Tongue (tissue), 2 donors: ENCODE results near the gene KIAA2012. TPM values are rescaled to one million over a fixed set of nuclear protein-coding genes. Genes with fewer than 3 reads are reported as not detected.
"Not testable (repeated sequence)": the region's sequence is repeated elsewhere in the genome, so short reads cannot be mapped to it uniquely, and the experiment has no call there.

Experiments used
- DNase-seq: peaks from one replicate; pipeline ENCODE4 v3.0.0-alpha.2; 2015
- total RNA-seq: library from RNA; depleted of rRNA; stranded (reverse); fragments of >200 nt; gene quantifications from one replicate; pipeline ENCODE4 v1.2.3, GENCODE V29; 2014

KIAA2012 gene
- total RNA-seq, 1 donor from 2014 or later: 0.21 TPM

DNA sequence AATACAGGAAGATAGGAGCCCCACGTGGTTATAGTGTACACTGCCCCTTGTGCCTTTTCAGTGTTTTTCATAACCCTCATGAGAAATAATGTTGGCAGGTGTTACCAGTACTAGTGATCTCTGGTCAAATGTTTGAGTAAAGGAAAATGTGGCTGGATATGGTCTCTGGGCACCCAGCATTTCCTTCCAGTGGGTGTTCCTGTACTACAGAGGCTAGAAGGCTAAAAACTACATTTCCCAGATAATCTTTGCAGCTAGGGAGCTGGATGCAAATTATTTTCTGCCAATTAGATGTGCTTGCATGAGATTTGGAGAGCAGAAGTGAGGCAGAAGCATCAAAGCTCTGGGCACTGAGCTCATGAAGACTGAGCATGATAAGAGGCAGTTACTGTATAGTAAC, 45.1 kb downstream of the KIAA2012 start:
- DNase-seq: no peak

DNA sequence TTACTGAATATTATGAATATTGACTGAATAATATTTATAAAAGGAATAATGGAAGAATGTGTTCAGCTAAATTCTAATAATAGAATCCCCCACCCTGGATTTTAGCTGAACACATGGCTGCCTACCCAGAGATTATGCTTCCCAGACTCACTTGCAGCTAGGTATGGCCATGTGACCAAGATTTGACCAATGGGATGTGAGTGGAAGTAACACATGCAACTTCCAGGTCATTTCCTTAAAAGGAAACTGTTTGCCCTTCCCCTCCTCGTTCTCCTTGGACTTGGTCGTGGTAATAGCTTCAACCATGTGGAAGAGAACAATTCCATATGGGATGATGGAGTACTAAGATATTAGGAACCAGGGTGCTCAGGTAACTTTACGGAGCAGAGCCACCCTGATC, 47.8 kb downstream of the KIAA2012 start:
- no peak for DNase-seq

DNA sequence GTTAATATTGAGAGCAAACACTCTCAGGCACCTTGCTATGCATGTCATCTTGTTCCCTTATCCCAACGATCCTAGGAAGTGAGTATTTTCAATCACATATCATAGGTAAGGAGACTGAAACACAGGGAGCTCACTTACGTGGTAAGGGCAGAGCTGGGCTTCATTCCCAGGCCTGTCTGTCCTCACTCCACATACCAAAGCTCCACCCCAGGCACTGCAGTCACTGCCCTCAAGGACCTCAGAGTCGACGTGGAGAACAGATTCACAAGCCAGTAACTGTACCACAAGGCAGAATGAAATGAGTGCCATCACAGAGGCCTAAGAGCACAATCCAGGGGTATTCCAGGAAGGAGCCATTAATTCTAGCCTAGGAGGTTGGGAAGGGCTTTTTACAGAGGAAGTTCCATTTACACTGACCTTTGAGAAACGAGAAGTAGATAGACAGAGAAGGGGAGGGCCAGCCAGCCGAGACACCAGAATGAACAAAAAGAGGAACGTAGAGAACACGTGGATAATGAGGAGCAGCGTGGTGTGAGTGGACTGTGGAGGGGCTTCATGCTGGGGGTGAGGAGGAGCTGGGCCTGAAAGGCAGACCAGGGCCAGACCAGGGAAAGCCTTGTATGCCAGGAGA, 48.6 kb downstream of the KIAA2012 start:
- DNase-seq: no peak

DNA sequence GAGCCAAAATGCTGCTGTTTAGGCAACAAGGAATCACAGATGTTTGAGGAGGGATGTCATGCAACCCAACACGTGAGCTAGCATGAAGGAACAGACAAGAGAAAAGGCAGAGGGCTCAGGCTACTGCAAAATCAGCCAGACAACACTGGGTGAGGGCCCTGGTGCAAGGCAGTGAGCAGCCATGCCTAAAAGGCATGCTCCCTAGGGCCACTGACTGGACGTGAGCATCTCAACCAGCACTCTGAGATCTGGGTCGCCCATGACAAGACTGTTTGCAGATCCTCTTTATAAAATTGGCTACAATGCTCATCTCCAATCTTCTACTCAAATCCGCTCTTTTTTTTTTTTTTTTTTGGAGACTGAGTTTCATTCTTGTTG, 49.1 kb downstream of the KIAA2012 start:
- no peak for DNase-seq

DNA sequence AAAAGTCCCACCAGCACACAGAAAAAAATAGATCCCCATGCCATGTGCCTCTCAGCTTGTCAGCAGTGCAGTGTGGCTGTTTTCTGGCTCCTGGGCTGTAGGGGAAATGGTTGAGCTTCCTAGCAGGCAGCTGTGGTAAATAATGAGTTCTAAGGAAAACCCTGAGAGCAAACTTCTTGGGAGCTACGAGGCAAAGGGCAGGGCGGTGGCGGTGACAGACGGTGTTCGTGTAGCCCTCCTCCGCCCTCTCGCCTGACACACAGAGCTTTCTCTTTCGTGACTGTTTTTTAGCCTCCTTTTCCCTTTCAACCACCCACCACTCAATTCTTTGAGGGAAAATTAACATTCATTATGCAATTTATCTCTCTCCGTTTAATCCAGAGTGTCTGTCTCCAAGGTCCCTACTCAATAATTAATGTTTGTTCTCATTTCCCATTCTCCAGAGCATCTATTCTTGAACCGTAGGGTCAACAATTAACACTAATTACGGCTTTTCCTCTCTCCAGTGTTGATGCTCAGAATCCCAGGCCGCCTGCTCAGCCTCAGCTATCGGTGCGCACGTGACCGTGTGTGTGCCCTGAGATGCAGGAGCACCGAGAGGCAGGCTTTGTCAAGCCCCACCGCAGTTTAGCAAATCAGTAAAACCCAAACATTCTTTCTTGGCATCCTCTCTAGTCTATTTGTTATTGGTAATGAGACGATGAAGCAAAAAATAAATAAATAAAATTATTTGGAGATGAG, 50.1 kb downstream of the KIAA2012 start:
- no peak for DNase-seq

DNA sequence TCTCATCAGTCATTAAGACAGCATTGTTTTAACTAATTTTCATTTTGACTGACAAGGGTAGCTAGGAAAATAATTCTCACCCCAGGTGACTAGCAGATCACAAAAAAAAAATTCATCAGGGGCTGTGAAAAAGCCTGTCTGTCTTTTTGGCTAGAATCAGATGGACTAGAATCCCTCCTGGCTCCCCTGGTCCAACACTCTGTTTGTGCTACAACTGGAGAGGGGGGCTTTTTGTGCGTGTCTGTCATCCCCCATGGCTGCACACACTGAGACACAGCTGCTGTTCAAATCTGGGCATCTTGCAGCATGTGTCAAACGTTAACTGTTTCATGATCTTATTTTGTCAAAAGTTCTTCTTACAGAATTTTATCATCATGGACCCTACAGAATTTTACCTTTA, 51.2 kb downstream of the KIAA2012 start:
- no peak for DNase-seq

DNA sequence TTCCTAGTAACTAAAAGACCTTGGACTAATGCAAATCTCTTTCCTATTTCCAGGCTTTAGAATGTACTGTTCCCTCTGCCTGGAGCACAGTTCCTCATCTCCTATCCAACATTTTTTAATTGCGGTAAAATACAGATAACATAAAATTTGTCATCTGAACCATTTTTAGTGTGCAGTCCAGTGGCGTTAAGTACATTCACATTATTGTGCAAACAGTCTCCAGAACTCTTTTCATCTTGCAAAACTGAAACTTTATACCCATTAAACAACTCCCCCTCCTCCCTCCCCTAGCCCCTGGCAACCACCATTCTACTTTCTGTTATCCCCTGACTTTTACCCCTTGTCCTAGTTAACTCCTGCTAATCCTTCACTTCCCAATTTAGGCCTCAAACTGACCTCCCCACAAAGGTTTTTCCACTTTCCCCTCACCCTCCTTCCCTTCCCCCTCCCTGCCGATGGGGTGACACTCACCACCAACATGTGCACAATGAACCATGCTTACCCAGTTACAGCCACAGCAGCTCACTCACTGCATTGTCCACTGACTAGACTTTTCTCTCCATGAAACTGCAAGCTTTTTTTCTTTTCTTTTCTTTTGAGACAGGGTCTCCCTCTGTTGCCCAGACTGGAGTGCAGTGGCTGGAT, 54.8 kb downstream of the KIAA2012 start:
- DNase-seq: no peak

DNA sequence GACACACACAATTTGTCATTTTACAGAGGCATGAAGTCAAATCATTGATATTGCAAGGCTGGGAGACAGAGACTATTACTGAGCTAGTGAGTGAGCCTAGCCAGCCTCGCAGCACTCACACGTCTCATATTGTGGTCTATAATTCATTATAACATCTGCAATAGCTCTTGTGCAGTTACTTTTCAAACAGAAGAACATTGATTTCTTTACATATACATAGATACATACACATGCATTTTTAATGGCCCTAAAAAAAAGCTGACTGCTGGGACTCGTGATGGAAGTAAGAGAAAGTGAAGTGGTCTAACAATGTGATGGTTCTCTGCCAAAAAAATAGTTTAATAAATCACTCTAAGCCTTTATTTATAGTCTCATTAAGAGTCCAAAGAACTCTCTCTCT, 56.8 kb downstream of the KIAA2012 start:
- DNase-seq: no peak

DNA sequence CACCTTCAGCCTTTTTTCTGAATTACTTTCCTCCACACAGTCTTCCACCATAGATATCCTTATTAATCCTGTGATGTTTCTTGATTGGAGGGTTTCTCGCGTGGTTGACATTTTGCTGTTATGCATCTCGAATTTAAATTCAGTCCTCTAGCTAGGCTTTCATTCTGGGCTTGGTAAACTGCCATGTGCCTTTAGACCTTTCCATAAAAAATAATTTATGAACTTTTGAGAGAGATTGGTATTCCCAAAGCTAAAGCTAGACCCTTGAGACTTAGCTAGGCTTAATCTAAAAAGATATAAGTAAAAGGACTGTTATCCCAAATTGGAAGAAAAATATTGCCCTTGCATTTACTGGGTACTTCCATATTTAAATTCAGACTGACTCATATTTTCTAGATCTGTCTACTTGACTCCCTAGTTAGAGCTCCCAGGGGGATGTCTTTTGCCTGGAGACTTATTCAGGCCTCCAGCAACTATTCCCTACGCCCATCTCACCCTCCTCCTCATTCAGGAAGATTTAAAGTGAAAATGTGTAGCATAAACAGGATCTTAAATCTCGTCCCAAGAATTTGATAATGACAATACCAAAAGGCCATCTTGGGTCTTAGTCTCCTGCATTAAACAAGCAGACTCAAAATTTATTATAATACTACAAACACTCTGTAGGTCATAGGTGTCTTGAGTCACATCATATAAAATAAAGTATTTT, 60.3 kb downstream of the KIAA2012 start:
- no peak for DNase-seq

DNA sequence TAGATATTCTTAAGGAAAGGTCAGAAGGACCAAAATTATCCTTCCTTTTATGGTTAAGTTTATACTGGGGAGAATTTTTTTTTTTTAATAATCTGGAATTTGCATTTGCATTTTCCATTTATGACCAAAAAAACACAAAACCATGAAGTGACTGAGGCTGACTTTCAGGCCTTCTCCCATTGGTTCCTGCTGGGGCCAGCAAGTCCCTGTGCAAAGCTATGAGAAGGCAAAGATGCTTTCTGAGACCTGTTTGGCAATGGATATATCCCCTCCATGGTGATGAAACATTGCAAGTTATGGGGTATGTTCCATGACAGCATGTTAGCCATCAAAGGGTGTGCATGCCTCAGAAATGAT, 60.8 kb downstream of the KIAA2012 start:
- DNase-seq: no peak

DNA sequence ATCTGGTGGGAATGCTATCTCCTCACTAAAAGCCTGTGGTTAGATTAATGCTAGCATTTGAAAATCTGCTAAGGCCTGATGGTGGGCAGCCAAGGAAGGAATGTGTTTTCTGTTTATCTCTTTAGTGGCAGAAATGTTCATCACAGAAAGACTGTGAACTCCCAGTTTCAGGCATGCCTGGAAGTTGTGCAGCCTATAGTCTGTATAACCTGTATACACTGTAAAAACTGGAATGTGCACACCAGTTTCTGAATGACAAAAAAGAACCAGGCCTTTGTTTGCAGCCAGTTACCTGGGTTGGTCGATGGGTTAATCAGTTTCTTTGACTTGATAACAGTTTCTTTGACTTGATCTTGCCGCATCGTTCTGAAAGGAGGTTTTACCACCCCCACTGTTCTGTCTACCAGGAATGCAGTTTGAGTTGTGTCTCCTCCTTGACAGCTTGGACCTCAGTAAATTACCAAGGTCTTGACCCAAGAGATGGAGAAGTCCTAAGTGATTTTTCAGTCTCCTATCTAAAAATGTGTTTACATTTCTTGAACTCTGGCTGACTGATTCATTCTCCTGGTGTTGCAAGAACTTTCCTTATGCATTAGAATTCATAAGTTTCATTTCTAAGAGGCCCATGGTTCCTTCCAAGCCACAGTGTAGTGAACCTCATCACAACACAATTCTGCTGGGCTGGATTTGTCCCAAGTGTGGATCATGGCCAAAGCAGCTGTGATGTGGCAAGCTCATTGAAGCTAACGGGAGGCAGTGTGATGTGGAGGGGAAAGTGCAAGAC, 62.2 kb downstream of the KIAA2012 start:
- peak; percentile 87 for DNase-seq

DNA sequence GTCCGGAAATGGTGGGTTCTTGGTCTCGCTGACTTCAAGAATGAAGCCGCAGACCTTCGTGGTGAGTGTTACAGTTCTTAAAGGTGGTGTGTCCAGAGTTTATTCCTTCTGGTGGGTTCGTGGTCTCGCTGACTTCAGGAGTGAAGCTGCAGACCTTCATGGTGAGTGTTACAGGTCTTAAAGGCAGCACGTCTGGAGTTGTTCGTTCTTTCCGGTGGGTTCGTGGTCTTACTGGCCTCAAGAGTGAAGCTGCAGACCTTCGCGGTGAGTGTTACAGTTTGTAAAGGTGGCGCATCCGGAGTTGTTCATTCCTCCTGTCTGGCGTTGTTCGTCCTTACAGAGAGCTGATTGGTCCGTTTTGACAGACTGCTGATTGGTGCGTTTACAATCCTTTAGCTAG, 63.0 kb downstream of the KIAA2012 start:
- DNase-seq: not testable (repeated sequence)

DNA sequence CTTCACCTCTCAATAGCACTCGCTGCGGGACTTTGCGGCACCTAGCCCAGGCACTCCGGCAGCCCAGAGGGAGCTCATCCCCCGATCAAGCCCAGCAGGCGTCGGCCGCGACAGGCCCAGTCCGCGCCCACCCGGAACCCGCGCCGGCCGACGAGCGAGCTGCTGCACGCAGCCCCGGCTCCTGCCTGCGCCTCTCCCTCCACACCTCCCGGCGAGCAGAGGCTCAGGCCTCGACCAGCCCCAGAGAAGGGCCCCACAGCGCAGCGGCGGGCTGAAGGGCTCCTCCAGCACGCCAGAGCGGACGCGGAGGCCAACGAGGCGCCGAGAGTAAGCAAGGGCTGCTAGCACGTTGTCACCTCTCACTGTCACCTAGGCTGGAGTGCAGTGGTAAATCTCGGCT, 63.5 kb downstream of the KIAA2012 start:
- no peak for DNase-seq

DNA sequence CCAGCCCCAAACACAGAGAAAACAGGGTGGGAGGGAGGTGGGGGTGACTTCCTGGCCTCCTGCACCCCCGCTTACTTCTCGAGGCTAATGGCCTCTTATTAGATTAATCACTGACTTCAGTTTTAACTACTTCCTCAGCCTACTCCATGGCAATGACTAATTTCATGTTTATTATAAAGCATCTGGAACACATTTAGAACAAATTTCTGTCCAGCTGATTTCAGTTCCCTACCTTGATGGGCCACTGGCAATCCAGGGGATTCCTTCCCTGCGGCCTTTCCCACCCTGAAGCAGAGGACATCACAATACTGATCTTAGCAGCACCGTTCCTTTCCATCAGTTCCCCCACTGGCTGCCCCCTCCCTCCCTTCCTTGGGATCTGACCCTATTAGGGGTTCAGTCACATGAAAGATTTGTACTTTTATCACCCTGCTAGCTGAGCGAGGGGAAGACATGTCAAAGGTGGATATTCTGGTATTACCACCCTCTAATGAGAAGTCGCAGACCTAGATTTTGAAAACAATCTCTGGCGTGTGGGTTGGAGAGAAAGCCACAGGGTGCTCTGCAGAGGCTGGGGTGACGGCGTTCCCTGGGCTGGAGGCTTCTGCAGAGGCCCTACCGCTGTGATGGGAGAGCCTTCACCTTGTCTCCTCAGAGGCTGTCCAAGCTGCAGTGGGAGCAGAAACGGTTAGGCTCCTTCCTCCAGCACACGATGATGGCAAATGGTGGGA, 67.6 kb downstream of the KIAA2012 start:
- DNase-seq: no peak

DNA sequence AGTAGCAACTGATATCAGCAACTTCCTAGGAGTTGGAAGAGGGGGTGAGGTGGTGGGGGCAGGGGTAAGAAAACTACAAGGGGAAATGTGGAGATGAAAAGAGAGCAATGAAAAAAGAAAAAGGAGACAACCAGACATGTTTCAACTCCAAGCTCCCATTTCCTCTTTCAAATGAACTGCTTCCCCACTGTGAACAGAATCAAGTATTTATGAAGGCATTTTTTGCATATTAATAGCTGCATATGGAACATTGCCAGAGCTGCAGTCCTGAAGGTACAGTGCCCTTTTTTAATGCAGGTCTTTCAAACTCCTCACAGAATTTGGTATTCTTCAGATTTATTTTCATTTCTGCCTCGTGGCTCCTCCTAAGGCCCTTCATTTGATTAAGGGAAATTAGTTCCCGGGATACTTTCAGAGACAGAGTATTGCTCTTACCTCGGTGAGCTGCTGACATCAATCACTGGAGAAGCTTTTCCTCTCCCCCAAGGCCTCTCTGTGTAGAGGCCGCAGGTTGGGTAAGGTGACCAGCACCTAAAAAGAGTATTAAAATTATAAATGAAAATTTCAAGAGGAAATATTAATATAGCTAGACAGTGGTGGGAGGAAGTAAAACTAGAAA, 68.4 kb downstream of the KIAA2012 start:
- no peak for DNase-seq

DNA sequence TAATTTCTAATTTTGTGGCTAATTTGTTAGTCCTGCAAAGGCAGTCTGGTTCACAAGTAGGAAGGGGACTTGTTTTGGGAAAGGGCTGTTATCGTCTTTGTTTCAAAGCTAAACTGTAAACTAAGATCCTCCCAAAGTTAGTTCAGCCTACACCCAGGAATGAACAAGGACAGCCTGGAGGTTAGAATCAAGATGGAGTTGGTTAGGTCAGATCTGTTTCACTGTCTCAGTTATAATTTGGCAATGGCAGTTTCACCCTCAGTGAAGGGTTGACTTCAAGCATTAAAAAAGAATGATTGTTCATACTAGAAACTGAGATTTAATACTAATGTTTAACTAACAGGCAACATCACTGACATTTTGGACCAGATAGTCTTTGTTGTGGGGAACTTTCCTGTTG, 69.5 kb downstream of the KIAA2012 start:
- DNase-seq: no peak

DNA sequence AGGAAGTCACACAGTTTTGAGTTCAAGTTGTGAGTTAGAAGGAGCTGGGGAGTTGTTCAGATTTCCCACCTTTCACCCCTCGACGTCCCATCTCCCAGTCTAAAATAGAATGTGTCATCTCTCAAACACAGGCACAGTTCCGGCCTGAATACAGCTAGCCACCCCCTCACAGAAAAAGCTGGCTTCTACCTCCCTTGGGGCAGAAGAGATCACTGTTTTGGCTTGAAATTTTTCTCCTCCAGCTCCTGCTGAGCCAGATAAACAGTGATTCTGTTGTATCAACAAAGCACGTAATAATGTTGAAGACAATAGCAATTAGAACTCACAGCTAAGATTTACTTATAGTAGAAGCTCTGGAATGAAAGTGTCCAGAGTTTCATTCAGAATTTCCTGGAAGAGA, 74.7 kb downstream of the KIAA2012 start:
- no peak for DNase-seq

DNA sequence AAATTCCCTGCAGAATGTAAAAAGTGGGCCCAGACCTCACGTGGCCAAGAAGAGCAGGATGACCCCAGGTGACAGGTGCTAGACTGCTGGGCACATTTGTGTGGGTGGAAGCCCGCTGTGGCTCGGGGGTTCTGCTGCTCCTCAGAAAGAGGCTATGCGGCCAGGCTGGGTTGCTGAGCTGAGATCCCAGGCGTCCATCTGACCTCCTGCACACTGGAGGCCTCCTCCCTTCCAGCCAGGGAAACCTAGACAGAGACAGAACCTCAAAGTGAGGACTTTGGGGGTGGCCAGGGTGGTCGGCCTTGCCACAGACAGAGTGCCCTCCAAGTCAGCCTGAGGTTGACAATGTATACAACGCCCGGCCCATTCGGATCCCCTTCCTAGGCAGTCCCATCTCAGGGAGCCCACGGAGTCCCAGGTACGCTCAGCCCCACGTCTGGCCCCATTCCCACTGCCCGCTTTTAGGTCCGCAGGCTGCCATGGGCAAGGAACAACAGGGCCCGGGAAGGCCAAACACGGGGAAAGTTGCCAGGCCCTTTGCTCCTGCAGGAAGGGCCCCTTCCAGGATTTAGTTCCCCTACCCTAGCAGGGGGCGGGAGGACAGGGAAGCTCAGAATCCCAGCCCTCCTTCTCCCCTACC, 75.6 kb downstream of the KIAA2012 start:
- no peak for DNase-seq

DNA sequence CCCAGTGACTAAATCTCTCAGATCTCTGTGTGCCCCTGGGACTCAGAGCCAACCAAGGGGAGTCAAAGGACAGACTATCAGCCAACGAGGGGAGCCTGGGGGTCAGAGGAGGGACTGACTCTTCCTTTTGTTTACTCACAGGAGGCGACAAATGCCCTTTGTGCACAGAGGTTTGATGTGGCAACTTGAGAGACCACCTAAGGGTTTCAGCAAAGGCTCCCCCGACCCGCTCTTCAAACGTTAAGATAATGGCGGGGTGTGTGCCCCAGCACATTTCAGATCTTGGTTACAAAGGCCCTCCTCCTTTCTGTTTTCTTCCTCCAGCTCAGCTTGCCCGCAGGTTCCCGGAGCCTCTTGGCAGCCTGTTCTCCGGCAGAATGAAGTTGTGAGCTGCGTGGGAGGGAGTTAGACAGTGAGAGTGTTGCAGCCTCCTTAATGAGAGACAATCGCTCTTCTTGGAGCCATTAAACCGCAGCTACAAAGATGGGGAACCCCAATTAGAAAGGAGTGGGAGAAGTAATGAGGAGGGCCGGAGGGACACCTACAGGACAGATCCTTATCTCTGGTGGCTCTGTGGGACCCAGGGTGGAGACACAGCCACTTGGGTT, 76.2 kb downstream of the KIAA2012 start:
- DNase-seq: peak; percentile 54

DNA sequence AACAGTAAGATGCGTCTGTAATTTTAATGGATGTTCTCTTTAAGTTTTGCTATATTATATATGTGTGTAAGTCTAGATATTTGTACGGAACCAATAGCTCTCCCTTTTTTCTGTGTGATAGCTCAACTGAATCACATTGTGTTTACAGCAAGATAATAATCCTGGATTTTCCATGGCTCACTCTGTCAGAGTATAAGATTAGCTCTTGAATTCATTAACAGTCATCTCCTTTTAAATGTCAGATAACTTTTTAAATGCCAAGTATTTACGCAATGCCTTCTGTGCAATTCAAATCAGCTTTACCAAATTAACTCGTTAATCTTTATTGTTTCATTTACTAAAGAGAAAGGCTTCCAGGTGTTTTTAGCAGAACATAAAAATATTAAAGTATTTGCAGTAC, 76.9 kb downstream of the KIAA2012 start:
- DNase-seq: no peak
